HG03139 (cell line): ENCODE measurements around the gene CRHBP.
"Not testable (repeated sequence)": the region's sequence is repeated elsewhere in the genome, so short reads cannot be mapped to it uniquely, and the experiment has no call there.

ENCODE experiments used
- ATAC-seq: cut with Tn5 transposase; IDR thresholded peaks from one replicate; pipeline ENCODE4 v1.9.1; 2021; ENCODE audit not compliant: unreplicated experiment

The CRHBP gene

DNA sequence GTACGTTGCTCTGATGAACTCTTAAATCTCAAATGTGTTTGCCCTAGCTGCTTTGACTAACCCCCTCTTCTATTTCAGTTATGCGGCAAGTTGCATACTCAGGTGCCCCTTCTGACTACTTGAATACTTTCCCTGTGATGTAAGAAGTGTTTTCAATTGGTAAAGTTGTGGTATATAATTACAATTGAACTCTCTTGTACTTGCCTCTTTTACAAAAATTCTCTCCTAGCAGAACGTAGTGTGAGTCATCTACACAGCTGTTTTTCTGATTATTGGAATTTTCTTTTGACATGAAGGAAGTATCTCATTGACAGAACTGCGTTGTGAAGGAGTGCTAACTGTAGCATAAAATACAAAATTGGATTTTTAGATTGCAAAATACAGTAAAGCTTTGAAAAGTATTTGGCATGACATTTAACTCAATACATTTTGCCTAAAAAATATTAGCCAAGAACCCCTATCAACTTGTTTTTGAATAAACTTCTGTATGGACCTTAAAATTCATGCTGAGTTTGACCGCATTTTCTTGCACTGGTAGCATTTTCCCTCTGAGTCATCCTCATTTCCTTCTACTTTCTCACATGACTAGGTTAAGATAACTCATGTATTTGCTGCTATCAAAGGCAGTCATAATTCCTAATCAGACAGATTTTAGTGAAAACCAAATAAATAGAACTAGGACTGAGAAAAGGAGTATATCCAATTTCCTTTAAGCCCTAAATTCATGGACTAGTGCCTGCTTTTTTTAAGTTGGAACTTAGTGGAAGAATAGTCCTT, 6.3 kb downstream of the CRHBP start:
- no peak for ATAC-seq

DNA sequence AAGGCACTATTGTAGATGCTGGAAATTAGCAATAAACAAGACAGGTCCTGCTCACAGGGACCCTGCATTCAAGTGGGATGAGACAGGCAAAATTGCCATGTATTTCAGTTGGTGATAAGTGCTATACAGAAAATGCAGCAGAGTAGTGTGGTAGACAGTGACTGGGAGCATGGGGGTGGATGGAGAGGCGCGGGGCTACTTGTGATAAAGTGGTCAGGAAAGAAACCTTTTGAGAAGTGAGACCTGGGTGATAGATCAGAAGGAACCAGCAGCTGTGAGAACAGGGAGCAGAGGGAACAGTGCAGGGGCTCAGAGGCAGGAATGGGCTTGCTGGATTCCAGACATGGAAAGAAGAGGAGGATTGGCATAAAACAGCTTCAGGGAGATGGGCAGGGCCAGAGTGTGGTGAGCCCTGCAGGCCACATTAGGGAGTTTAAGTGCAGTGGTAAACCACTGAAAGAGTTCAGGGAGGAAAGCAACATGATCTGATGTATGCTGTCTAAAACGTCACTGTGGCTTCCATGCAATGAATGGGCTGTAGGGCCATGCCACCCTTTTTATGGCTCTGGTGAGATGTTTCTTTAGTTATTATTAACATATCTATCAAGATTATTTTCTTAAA, 7.3 kb downstream of the CRHBP start:
- peak; percentile 63 for ATAC-seq

DNA sequence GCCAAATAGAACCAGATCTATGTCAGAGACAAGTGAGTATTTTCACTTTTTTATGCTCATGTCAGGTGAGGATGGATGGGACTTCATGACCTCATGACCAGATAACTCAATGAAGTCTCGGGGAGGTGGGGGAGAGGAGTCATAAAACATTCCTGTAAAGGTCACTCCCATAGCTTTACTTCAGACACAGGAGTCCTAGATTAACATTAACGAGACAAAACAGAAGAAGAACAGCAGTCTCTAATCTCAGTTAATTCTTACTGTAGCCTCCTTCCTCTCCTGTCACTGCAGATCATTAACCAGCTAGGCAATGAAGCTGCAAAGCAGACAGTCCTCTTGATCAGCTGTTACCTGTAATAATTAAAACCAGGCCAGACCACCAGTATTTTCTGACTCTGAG, 11.2 kb downstream of the CRHBP start:
- ATAC-seq, result no peak

DNA sequence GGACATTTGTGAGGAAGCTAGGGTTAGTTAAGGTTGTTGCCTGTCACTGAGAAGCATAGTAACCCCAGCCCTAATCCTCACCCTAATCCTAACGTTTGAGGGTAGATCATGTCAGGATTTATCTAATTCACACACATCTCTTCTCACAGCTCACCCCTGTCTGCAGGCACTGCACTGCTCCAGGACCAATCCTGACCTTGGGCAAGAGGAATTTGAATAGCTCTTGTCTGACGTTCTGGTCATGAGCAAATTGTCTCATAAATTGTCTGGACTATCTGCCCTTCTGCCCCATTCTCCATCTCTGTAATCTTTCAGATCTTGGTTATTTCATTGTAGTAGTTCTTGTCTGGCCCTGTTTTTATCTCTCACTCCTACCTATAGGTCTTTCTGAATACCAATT, 18.7 kb downstream of the CRHBP start:
- ATAC-seq, result no peak

DNA sequence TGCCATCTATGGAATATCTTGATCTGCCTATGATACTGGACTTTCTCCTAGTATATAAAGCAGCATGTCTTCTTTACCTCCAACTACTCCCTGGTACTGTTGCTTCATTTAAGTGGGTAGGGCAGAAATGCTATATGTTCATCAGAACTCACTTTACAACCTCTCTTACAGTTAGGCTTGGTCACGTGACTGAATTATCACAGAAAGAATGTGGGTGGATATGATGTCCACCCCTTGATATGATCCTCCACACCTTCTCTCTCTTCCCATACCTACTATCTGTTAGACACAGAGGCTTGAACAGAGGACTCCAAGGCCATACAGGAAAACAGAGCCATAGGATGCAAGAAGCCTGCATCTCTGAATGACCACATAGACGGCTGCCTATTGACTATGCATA, 19.8 kb downstream of the CRHBP start:
- no peak for ATAC-seq

DNA sequence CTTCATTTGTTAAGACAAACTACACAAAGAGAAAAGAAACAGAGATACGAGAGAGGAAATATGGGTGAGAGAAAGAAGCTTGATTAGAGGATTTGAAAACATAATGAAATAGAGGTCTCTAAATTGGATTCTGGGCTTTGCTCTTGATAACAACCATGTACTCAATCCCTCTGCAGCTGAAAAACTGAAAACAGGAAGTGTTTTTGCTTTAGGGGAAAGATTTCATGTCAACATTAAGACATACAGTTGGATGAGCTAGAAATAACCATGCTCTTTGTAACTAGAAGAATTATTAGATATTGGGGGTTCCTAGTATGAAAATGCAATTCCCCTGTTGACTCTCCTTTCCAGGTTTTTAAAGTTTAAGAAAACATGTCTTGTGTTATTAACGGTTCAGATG, 21.9 kb downstream of the CRHBP start:
- no peak for ATAC-seq

DNA sequence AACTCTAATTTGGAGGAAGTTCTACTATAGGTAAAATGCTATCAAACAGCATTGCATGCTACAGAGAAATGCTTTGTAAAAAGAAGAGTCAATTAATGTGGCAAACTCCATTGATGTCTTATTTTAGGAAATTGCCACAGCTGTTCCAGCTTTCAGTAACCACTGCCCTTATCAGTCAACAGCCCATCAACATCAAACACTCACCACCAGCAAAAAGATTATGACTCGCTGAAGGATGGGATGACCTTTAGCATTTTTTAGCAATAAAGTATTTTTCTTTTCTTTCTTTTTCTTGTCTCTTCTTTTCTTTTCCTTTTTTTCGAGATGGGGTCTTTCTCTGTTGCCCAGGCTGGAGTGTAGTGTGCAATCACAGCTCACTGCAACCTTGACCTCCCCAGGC, 26.0 kb downstream of the CRHBP start:
- no peak for ATAC-seq

DNA sequence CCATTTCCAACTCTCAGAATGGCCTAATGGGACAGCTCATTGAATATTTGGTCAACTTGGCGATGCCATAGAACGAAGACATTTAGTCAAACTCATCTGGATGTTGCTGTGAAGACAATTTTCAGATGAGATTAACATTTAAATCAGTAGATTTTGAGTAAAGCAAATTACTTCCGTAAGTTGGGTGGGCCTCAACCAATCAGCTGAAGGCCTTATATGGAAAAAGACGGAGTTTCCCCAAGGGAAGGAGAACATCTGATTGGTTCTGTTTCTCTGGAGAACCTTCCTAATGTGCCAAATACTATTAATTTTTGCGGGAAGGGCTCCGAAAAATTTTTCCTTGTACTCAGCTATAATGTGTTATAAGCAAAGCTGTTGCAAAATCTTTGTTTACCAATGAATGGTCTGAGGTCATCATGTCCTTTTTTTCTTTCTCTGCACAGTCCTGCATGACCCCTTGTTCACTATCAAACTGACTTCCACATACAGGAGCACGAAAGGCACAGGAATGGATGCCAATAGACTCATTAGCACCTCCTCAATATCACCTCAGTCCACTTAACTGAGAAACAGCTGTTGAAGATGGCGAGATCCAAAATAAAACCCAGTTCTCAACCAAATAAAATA, 27.8 kb downstream of the CRHBP start:
- no peak for ATAC-seq

DNA sequence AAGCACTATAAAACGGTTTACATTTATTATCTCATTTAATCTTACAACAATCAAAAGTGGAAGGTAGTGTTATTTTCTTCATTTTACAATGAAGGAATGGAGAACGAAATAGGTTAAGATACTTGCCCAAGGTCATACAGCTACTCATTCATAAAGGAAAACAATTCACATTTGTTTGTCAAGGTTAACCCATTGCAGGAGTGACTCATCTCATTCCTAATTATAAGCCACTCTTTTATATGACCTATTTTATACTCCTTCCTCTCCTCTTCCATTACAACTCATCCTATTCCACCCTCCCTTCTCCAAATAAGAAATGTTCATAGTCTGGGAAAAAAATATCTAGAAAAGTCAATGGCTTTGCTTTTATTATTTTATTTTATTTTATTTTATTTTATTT, 29.6 kb downstream of the CRHBP start:
- no peak for ATAC-seq

DNA sequence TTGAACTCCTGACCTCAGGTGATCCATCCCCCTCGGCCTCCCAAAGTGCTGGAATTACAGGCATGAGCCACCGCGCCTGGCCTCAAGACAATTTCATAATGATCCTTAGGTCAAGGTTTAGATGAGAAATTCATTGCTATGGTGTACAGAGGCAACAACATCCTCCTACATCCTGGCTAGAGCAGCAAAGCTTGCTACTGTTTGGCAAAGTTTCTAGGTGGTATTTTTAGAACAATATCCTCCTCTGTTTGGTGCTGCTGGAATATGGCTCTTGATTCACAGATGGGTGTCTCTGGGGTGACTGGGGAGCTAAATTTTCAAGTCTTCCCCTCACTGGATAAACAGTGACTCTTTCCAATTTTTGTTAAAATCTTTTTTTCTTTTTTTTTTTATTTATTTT, 30.6 kb downstream of the CRHBP start:
- no peak for ATAC-seq

DNA sequence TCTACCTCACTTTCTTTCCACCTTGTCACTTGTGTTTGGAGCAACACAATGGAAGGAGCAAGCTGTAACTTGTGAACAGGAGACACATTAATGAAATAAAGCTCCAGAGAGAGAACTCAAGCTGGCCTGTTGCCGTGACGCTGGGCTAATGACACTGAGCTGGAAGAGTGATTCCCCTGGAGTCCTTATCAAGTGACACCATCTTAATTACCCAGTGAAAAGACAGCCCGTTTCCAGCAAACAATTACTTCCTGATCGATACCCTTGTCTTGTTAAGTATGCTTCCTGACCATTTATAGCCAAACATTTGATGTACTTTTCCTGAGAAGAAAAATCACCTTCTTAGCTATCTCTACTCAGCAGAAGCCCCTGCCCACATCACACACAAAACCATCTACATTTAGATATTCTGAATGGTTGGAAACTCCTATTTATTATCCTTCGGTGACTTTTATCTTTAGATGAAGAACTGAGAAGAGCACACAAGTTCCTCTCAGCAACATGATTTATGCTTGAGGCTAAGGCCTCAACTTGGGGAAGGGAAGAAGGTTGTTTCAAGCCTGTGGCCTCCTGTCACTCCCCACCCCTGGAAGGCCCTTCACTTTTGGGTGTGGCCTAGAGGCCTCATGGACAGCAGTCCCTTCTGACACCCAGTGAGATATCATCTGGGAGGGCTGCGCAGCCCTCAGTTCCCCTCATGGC, 34.1 kb downstream of the CRHBP start:
- ATAC-seq, result no peak

DNA sequence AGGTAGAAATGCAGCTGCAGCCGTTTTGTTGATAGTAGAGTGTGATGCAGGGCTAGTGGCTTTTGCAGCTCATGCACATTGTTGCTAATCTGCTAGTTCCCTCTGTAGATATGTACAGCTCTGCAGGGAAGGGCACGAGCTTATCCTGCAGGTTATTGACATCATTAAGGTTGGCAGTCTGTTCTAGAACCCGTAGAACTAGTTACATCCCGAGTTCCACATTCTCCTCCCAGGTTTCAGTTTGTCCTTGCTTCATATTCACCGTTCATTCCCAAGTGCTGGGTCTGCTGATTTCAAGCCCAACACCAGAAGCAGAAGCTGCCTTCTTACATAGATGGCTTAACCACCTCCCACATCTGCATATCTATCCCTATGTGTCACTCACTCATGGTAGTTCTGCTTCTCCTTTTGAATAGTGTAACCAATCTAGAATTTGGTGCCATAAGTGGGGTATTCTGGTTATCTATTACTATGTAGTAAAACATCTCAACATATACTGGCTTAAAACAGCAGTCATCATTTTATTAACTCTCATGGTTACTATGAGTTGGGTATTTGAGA, 38.1 kb downstream of the CRHBP start:
- ATAC-seq, result no peak

DNA sequence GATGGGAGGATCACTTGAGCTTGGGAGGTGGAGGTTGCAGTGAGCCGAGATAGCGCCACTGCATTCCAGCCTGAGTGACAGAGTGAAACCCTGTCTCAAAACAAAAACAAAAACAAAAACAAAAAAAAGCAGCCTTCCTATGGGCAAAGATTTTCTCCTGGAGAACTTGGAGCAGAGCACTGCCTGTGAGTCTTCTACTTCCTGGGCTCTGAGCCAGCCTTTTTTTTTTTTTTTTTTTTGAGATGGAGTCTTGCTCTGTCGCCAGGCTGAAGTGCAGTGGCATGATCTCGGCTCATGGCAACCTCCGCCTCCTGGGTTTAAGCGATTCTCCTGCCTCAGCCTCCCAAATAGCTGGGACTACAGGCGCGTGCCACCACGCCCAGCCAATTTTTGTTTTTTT, 40.6 kb downstream of the CRHBP start:
- ATAC-seq, result not testable (repeated sequence)

DNA sequence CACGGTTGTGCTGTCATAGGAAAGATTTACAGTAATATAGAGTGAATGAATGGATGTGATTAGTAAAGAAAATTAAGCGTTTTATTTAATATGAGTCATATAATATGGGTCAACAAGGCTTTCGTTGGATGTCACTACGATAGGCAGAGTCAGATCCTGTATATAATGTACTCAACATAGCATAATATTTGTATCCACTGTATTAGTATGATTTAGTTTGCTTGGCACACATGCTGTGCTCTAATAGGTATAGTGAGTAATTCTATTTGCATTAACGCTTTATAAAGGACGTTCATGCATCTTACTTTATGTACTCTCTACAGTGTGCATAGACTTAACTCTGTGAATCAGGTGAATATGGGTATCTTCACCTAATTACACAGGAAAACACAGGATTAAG, 41.5 kb downstream of the CRHBP start:
- no peak for ATAC-seq

DNA sequence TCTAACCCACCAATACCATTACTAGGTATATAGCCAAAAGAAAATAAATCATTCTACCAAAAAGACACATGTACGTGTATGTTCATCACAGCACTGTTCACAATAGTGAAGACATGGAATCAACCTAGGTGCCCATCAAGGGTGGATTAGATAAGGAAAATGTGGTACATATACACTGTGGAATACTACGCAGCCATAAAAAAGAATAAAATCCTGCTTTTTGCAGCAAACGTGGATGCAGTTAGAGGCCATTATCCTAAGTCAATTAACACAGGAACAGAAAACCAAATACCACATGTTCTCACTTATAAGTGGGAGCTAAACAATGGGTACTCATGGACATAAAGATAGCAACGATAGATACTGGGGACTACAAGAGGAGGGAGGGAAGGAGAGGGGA, 45.4 kb downstream of the CRHBP start:
- ATAC-seq, result not testable (repeated sequence)

DNA sequence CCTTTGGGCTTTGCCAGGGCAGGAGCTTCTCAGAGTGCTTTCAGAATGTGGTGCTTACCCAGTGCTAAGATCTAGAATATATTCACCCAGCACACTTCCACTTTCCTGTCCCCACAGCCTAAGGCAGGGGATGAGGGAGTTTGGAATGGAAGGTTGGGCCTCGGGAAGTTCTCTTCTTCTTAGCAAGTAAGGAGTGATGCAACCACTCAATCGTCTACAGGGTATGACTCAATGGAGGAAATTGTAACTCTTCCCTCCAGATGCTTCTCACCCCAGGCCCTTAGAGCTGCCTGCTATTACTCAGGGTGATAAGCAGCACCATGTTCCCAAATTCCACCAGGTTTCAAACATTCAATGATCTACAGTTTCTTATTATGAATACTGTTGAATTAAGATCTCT, 46.6 kb downstream of the CRHBP start:
- no peak for ATAC-seq

DNA sequence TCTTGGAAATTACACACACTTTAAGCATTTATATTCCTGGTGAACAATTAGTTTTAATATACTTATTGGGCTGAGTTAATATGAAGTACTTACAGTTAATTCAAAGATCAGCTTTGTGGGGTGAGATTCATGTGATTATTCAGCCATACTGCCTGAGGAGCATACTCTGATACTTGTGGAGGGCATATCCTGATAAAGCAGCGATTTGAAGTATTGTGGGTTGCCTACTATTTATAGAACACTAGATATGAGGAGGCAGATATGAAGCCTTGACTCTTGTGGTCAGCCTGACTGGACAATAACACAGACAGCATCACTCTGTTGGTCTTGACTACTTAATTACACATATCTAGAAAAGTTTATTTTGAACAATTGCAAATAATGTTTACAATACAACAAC, 50.4 kb downstream of the CRHBP start:
- no peak for ATAC-seq

DNA sequence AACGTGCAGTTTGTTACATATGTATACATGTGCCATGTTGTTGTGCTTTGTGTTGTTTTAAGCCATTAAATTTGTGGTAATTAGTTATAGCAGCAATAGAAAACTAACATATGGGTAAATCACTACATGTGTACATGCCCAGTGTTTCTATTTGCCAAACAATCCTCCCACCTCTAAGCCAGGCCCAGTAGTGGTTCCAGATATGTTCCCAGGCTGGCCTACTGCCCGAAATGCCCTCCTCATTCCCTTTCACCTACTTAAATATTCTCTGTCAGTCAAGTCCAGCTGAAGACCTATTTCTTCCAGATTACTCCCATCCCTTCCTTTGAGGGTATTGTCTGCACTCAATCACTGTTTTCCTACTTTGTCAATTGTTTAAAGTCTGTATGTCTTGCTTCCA, 53.3 kb downstream of the CRHBP start:
- ATAC-seq, result no peak

DNA sequence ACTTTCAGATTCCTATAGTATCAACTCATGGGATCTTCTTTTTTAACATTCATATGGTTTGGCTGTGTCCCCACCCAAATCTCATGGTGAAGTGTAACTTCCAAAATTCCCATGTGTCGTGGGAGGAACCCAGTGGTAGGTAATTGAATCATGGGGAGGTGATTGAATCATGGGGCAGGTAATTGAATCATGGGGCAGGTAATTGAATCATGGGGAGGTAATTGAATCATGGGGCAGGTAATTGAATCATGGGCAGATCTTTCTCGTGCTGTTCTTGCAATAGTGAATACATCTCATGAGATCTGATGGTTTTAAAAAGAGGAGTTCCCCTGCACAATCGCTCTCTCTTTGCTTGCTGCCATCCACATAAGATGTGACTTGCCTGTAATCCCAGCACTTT, 55.6 kb downstream of the CRHBP start:
- no peak for ATAC-seq

DNA sequence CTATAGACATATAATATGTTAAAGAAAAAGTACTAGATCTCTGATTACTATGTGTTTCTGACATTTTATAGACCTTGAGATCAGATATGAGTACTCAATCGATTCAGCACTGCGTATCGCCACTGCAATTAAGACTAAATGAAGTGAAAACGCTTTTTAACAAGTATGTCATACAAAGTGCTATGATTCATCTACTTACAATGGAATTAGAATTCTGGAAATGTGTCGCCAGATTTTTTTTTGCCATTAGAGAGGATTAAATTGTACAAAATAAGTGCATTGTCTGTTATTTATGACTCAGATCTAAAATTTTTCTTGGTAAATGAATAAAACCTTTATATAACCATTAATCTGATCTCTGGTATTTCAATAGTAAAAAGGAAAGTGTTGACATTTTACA, 57.4 kb downstream of the CRHBP start:
- no peak for ATAC-seq

DNA sequence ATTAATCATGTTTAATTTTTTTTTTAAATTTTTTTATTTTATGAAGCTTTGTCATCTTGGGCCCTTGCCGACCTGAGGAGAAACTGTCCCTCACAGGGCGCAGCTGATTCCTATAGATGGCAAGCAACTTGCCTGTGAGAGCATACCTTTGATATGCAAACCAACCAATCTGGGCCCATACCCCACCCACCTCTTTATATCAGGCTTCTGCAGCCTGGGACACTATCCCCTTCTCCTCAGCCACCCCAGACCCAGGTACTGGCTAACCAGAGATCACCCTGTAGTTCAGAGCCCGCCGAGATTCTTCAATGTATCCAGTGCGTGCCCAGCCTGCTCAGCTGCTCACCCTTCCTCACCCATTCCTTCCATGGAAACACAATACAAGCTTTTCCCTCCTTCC, 58.7 kb downstream of the CRHBP start:
- ATAC-seq, result no peak

DNA sequence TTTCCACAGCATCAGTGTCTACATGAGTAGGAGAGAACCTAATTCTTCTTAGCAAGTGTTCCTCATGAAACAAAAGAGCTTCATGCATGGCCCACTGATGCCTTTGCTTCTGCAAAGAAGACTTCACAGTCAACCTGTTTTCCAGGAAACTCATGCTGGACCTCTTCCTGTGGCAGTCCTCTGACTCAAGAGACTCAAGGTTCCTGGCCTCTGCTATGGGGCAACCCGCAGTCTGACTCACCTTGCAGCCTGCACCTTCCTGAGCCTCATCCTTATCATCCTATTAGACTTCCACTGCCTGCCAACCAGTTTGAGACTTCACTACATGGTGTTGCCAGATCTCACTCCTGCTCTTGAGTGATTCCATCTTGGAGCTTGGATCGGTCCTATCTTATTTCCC, 59.8 kb downstream of the CRHBP start:
- no peak for ATAC-seq
